ENCODE results near the gene CEP112. TPM values are rescaled to one million over a fixed set of nuclear protein-coding genes. Genes with fewer than 3 reads are reported as not detected.

Gene CEP112
- total and polyA plus RNA-seq, 2 donors (not counting 3 experiments of a cell fraction or from before 2014, with no cell fraction given) = 1.5 to 25.3 TPM

- ChIA-PET CTCF (interaction anchor here (1.1 kb wide), 1 partner anchor 27 kb away, joined by 3 read pairs; no protein-coding TSS in a partner anchor), POLR2A (no interaction called here)
- no peak for DNase-seq (ENCODE audit: low read depth, low spot score)
- Histone ChIP-seq H3K27me3 (ENCODE audit: control insufficient read depth in 2 of 2, insufficient read depth in 2 of 2, low read length in 2 of 2) (no peaks in the 10 kb centered on the region), H3K79me2 (ENCODE audit: control insufficient read depth, insufficient read depth, low read length) (no peaks in the 10 kb centered on the region), H3K36me3 (ENCODE audit: control insufficient read depth in 2 of 2, extremely low read depth in 1 of 2, insufficient read depth in 2 of 2, low read length in 2 of 2) (no peaks in the 10 kb centered on the region), H3K4me3 (replicated peaks in 1 of 3; ENCODE audit: insufficient read depth in 1 of 3, low read depth in 1 of 3, low read length in 3 of 3) (no peak overlapping the region), H3K9me1 (replicated peaks; ENCODE audit: control insufficient read depth, extremely low read depth, insufficient read depth, low read length) (no peaks in the 10 kb centered on the region), H3K4me1 (ENCODE audit: control insufficient read depth, extremely low read depth, insufficient read depth, low read length) (no peaks in the 10 kb centered on the region), H3K9me3 (replicated peaks; ENCODE audit: control insufficient read depth, insufficient read depth, low read length) (no peaks in the 10 kb centered on the region), H3K27ac (ENCODE audit: insufficient read depth, low read depth, low read length) (no peak overlapping the region), H3K9ac (replicated peaks; ENCODE audit: extremely low read depth, insufficient read depth, low read length) (no peak overlapping the region), H2AFZ (ENCODE audit: low read depth, low read length) (no peak overlapping the region), H4K20me1 (replicated peaks; ENCODE audit: control insufficient read depth, extremely low read depth, insufficient read depth, low read length) (no peaks in the 10 kb centered on the region), H3K4me2 (ENCODE audit: insufficient read depth, low read length) (no peak overlapping the region)
- dilution Hi-C loops (cut with MboI; ENCODE audit: extremely low pct_ligation_motif_present, low sequenced_read_pairs) = no loop called here
- intact Hi-C loops (cut with micrococcal nuclease) = no loop called here
- no TSS peak for BruUV-seq (replicated peaks)
- TF ChIP-seq CTCF (IDR thresholded peaks at IDR 0.05; ENCODE audit: extremely low read depth in 1 of 2, insufficient read depth in 1 of 2, low read depth in 1 of 2, low read length in 2 of 2) = no peak
- no peak for TF ChIP-seq POLR2A (IDR thresholded peaks at IDR 0.05; ENCODE audit: low read depth, low read length)
- no peak for TF ChIP-seq MYC (IDR thresholded peaks at IDR 0.05; ENCODE audit: low read depth, low read length)
- no peak for TF ChIP-seq JUN (IDR thresholded peaks at IDR 0.05; ENCODE audit: borderline replicate concordance, insufficient read depth, insufficient read length, low read depth)
- TF ChIP-seq POLR2AphosphoS5 (IDR thresholded peaks at IDR 0.05; ENCODE audit: insufficient read depth, low read depth, low read length) = no peak
- TF ChIP-seq EZH2 (IDR thresholded peaks at IDR 0.05; ENCODE audit: borderline replicate concordance, low read depth, low read length, severe bottlenecking) = no peak
- no peak for TF ChIP-seq GATA2 (IDR thresholded peaks at IDR 0.05; ENCODE audit: insufficient read depth, insufficient read length, low read depth, low read length)
- no peak for TF ChIP-seq FOS (IDR thresholded peaks at IDR 0.05; ENCODE audit: borderline replicate concordance, insufficient read depth, low read length)
- TF ChIP-seq MAX (IDR thresholded peaks at IDR 0.05; ENCODE audit: insufficient read depth, insufficient read length) = no peak
- no peak for FAIRE-seq
Observed at GRCh38 chr17:65891231-65891735, 300.6 kb downstream of the CEP112 start.

All from endothelial cell of umbilical vein (primary cell).